ENCODE results near the gene SLC25A21. TPM values are rescaled to one million over a fixed set of nuclear protein-coding genes. Genes with fewer than 3 reads are reported as not detected.

SLC25A21 gene
- total and polyA plus RNA-seq, 2 experiments from 2014 or later: 10.6 to 12.1 TPM

DNA sequence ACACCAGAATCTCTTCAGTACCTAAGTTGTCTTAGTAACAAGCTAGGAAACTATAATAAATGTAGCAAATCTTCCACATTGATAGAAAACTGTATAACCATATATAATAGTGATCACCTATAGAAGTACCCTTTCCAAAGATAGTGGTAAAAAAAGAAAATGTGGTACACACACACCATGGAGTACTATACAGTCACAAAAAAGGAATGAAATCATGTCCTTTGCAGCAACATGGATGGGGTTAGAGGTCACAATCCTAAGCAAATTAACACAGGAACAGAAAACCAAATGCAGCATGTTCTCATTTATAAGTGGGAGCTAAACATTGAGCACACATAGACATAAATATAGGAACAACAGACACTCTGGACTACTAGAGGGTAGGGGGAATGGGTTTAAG, 90.5 kb downstream of the SLC25A21 start:
- no peak overlapping the region for H3K27ac Mint-ChIP-seq
- no peaks in the 10 kb centered on the region for H3K27me3 Mint-ChIP-seq (ENCODE audit: insufficient read depth, low read depth, poor library complexity)
- H3K27me3 ChIP-seq (ENCODE audit: insufficient read depth): no peaks in the 10 kb centered on the region
- H3F3A ChIP-seq (replicated peaks; ENCODE audit: low read depth): no peaks in the 10 kb centered on the region
- no peaks in the 10 kb centered on the region for H3K36me3 ChIP-seq (ENCODE audit: insufficient read depth)
- no peak for ATAC-seq
- no peaks in the 10 kb centered on the region for H3K9me3 Mint-ChIP-seq
- H3K27ac ChIP-seq (ENCODE audit: low read depth): no peak overlapping the region
- H3K4me3 Mint-ChIP-seq: no peak overlapping the region
- no peak overlapping the region for H2AFZ ChIP-seq
- H4K20me1 ChIP-seq (replicated peaks; ENCODE audit: insufficient read depth): no peaks in the 10 kb centered on the region
- no peak overlapping the region for H3K4me2 ChIP-seq
- no peak for TF ChIP-seq NANOG (IDR thresholded peaks at IDR 0.05; ENCODE audit: borderline replicate concordance)
- TF ChIP-seq STAT1 (IDR thresholded peaks at IDR 0.05; ENCODE audit: unreplicated experiment): no peak
- no peaks in the 10 kb centered on the region for H3K9me2 ChIP-seq (ENCODE audit: insufficient read depth)
- H3K4me1 ChIP-seq (ENCODE audit: insufficient read depth): no peaks in the 10 kb centered on the region
- DNase-seq (ENCODE audit: low spot score): no peak
- no peaks in the 10 kb centered on the region for H3K79me2 ChIP-seq (replicated peaks; ENCODE audit: insufficient read depth)
- H3K36me3 Mint-ChIP-seq (ENCODE audit: low read depth): no peaks in the 10 kb centered on the region
- H3K4me3 ChIP-seq: no peak overlapping the region
- no peaks in the 10 kb centered on the region for H3K4me1 Mint-ChIP-seq

DNA sequence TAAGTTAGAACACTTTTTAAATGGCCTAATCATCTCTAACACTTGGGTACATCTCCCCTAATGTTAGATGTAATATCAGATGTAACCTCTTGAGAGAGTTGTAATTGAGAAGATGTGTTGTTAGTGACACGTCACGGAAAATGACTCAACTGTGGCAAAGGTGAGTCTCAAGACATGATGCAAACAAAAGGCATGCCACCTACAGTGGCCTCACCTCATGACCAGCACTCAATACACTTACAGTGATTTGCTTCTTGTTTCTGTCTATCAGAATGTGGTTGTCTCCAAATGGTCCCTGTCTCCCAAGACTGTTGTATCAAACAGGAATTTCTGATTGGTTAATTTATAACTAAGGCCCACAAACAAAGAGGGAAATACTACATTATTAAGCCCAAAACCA, 91.2 kb downstream of the SLC25A21 start:
- Histone ChIP-seq H2AFZ (no peak overlapping the region), H3K27ac (ENCODE audit: low read depth) (no peak overlapping the region), H3K4me1 (ENCODE audit: insufficient read depth) (no peaks in the 10 kb centered on the region), H3K4me3 (no peak overlapping the region), H3K9me2 (ENCODE audit: insufficient read depth) (no peaks in the 10 kb centered on the region), H3K36me3 (ENCODE audit: insufficient read depth) (no peaks in the 10 kb centered on the region), H4K20me1 (replicated peaks; ENCODE audit: insufficient read depth) (no peaks in the 10 kb centered on the region), H3K27me3 (ENCODE audit: insufficient read depth) (no peaks in the 10 kb centered on the region), H3K79me2 (replicated peaks; ENCODE audit: insufficient read depth) (no peaks in the 10 kb centered on the region), H3K4me2 (no peak overlapping the region), H3F3A (replicated peaks; ENCODE audit: low read depth) (no peaks in the 10 kb centered on the region)
- H3K36me3 Mint-ChIP-seq (ENCODE audit: low read depth): no peaks in the 10 kb centered on the region
- TF ChIP-seq, protein P1, sequence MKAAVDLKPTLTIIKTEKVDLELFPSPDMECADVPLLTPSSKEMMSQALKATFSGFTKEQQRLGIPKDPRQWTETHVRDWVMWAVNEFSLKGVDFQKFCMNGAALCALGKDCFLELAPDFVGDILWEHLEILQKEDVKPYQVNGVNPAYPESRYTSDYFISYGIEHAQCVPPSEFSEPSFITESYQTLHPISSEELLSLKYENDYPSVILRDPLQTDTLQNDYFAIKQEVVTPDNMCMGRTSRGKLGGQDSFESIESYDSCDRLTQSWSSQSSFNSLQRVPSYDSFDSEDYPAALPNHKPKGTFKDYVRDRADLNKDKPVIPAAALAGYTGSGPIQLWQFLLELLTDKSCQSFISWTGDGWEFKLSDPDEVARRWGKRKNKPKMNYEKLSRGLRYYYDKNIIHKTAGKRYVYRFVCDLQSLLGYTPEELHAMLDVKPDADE (IDR thresholded peaks at IDR 0.05): no peak
- no peak for TF ChIP-seq EZH2 (IDR thresholded peaks at IDR 0.05; ENCODE audit: low read depth, unreplicated experiment)
- TF ChIP-seq STAT1 (IDR thresholded peaks at IDR 0.05; ENCODE audit: unreplicated experiment): no peak
- no peak for TF ChIP-seq NANOG (IDR thresholded peaks at IDR 0.05; ENCODE audit: borderline replicate concordance)
- TF ChIP-seq ZNF114 (CRISPR knock-in tag; IDR thresholded peaks at IDR 0.05): no peak
- TF ChIP-seq, protein P2, sequence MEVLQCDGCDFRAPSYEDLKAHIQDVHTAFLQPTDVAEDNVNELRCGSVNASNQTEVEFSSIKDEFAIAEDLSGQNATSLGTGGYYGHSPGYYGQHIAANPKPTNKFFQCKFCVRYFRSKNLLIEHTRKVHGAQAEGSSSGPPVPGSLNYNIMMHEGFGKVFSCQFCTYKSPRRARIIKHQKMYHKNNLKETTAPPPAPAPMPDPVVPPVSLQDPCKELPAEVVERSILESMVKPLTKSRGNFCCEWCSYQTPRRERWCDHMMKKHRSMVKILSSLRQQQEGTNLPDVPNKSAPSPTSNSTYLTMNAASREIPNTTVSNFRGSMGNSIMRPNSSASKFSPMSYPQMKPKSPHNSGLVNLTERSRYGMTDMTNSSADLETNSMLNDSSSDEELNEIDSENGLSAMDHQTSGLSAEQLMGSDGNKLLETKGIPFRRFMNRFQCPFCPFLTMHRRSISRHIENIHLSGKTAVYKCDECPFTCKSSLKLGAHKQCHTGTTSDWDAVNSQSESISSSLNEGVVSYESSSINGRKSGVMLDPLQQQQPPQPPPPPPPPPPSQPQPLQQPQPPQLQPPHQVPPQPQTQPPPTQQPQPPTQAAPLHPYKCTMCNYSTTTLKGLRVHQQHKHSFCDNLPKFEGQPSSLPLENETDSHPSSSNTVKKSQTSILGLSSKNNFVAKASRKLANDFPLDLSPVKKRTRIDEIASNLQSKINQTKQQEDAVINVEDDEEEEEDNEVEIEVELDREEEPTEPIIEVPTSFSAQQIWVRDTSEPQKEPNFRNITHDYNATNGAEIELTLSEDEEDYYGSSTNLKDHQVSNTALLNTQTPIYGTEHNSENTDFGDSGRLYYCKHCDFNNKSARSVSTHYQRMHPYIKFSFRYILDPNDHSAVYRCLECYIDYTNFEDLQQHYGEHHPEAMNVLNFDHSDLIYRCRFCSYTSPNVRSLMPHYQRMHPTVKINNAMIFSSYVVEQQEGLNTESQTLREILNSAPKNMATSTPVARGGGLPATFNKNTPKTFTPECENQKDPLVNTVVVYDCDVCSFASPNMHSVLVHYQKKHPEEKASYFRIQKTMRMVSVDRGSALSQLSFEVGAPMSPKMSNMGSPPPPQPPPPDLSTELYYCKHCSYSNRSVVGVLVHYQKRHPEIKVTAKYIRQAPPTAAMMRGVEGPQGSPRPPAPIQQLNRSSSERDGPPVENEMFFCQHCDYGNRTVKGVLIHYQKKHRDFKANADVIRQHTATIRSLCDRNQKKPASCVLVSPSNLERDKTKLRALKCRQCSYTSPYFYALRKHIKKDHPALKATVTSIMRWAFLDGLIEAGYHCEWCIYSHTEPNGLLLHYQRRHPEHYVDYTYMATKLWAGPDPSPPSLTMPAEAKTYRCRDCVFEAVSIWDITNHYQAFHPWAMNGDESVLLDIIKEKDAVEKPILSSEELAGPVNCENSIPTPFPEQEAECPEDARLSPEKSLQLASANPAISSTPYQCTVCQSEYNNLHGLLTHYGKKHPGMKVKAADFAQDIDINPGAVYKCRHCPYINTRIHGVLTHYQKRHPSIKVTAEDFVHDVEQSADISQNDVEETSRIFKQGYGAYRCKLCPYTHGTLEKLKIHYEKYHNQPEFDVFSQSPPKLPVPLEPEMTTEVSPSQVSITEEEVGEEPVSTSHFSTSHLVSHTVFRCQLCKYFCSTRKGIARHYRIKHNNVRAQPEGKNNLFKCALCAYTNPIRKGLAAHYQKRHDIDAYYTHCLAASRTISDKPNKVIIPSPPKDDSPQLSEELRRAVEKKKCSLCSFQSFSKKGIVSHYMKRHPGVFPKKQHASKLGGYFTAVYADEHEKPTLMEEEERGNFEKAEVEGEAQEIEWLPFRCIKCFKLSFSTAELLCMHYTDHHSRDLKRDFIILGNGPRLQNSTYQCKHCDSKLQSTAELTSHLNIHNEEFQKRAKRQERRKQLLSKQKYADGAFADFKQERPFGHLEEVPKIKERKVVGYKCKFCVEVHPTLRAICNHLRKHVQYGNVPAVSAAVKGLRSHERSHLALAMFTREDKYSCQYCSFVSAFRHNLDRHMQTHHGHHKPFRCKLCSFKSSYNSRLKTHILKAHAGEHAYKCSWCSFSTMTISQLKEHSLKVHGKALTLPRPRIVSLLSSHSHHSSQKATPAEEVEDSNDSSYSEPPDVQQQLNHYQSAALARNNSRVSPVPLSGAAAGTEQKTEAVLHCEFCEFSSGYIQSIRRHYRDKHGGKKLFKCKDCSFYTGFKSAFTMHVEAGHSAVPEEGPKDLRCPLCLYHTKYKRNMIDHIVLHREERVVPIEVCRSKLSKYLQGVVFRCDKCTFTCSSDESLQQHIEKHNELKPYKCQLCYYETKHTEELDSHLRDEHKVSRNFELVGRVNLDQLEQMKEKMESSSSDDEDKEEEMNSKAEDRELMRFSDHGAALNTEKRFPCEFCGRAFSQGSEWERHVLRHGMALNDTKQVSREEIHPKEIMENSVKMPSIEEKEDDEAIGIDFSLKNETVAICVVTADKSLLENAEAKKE (CRISPR knock-in tag; IDR thresholded peaks at IDR 0.05): no peak
- TF ChIP-seq JUNB (IDR thresholded peaks at IDR 0.05; ENCODE audit: unreplicated experiment): no peak
- no peak for TF ChIP-seq POLR2AphosphoS5 (IDR thresholded peaks at IDR 0.05; ENCODE audit: low read depth)
- TF ChIP-seq, protein P3, sequence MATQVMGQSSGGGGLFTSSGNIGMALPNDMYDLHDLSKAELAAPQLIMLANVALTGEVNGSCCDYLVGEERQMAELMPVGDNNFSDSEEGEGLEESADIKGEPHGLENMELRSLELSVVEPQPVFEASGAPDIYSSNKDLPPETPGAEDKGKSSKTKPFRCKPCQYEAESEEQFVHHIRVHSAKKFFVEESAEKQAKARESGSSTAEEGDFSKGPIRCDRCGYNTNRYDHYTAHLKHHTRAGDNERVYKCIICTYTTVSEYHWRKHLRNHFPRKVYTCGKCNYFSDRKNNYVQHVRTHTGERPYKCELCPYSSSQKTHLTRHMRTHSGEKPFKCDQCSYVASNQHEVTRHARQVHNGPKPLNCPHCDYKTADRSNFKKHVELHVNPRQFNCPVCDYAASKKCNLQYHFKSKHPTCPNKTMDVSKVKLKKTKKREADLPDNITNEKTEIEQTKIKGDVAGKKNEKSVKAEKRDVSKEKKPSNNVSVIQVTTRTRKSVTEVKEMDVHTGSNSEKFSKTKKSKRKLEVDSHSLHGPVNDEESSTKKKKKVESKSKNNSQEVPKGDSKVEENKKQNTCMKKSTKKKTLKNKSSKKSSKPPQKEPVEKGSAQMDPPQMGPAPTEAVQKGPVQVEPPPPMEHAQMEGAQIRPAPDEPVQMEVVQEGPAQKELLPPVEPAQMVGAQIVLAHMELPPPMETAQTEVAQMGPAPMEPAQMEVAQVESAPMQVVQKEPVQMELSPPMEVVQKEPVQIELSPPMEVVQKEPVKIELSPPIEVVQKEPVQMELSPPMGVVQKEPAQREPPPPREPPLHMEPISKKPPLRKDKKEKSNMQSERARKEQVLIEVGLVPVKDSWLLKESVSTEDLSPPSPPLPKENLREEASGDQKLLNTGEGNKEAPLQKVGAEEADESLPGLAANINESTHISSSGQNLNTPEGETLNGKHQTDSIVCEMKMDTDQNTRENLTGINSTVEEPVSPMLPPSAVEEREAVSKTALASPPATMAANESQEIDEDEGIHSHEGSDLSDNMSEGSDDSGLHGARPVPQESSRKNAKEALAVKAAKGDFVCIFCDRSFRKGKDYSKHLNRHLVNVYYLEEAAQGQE (IDR thresholded peaks at IDR 0.05; ENCODE audit: unreplicated experiment): no peak
- TF ChIP-seq CTCF (conservative IDR thresholded peaks at IDR 0.05; ENCODE audit: low read depth in 2 of 2): no peak
- no peak overlapping the region for H3K4me3 Mint-ChIP-seq
- H3K9me3 Mint-ChIP-seq: no peaks in the 10 kb centered on the region
- ATAC-seq: no peak
- no peak overlapping the region for H3K27ac Mint-ChIP-seq
- no peaks in the 10 kb centered on the region for H3K27me3 Mint-ChIP-seq (ENCODE audit: insufficient read depth, low read depth, poor library complexity)
- DNase-seq (ENCODE audit: low spot score): no peak
- no peaks in the 10 kb centered on the region for H3K4me1 Mint-ChIP-seq

Data from GM23338 (cell line).